Omental fat pad (tissue), 4 donors: Measurements from ENCODE around the gene PDGFD. TPM values are rescaled to one million over a fixed set of nuclear protein-coding genes. Genes with fewer than 3 reads are reported as not detected.

Source experiments
- ATAC-seq: fragments of 150-250 bp; one replicate; pipeline ENCODE4 v1.9.1; 2016; ENCODE audit warnings: mild to moderate bottlenecking, moderate library complexity; ENCODE audit not compliant: low FRiP score
- DNase-seq: peaks from one replicate; pipeline ENCODE4 v3.0.0-alpha.2; 2019; ENCODE audit warnings: low spot score
- total RNA-seq, 4 donors: library from RNA; depleted of rRNA; stranded (reverse); fragments of >200 nt; gene quantifications; one replicate each; pipeline ENCODE4 v1.1.0, GENCODE V29; 2016
- TF ChIP-seq, protein P1 (sequence below), 3 donors: fragments of 450-650 bp; IDR thresholded peaks; one replicate each; pipeline ENCODE4 v1.5.1; 2016 to 2017; ENCODE audit warnings: antibody characterized with exemption in 3 of 3, mild to moderate bottlenecking in 3 of 3, moderate library complexity in 2 of 3

Gene PDGFD
- total RNA-seq, 4 donors from 2014 or later: 11.3 to 63.1 (median 38.9) TPM

DNA sequence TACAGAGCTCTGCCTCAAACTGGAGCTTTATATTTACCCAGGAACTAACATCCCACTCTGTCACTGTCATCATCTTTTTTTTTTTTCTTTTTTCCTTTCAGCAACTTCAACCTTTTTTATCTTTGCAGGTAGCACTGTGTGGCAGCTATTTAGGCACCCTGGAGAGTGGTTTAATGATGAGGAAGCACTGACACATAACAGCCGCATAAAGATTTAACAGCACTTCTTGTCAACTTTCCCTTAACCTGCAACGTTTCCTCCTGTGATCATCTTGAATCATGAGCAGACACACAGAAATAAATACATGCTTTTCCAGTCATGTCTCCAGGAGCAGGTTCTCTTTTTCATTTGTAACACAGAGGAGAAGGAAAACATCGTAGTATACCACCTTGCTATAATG is 34.8 kb downstream of the PDGFD start:
- ATAC-seq (no peak), DNase-seq (no peak)
- TF ChIP-seq, protein P1, sequence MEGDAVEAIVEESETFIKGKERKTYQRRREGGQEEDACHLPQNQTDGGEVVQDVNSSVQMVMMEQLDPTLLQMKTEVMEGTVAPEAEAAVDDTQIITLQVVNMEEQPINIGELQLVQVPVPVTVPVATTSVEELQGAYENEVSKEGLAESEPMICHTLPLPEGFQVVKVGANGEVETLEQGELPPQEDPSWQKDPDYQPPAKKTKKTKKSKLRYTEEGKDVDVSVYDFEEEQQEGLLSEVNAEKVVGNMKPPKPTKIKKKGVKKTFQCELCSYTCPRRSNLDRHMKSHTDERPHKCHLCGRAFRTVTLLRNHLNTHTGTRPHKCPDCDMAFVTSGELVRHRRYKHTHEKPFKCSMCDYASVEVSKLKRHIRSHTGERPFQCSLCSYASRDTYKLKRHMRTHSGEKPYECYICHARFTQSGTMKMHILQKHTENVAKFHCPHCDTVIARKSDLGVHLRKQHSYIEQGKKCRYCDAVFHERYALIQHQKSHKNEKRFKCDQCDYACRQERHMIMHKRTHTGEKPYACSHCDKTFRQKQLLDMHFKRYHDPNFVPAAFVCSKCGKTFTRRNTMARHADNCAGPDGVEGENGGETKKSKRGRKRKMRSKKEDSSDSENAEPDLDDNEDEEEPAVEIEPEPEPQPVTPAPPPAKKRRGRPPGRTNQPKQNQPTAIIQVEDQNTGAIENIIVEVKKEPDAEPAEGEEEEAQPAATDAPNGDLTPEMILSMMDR (IDR thresholded peaks at IDR 0.05): no peak

DNA sequence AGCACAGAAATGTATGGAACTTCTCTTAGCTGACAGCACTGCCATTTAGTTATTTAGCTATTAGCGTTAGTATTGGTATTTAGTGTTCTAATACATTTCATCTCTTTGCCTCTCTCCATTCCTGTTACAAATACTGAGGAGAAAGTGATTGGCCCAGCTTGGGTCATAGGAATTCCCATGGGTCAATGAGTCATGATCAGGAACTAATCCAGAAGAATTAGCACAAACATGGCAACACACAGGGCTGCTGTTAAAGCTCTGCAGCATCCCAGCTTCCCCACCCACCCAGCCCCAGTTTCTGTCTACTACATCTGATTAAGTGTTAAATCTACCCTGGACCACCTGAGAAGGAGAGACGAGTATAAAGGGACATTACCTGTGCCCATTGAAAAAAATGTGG is 36.1 kb downstream of the PDGFD start:
- TF ChIP-seq, protein P1 (IDR thresholded peaks at IDR 0.05): no peak
- no peak for DNase-seq
- no peak for ATAC-seq

DNA sequence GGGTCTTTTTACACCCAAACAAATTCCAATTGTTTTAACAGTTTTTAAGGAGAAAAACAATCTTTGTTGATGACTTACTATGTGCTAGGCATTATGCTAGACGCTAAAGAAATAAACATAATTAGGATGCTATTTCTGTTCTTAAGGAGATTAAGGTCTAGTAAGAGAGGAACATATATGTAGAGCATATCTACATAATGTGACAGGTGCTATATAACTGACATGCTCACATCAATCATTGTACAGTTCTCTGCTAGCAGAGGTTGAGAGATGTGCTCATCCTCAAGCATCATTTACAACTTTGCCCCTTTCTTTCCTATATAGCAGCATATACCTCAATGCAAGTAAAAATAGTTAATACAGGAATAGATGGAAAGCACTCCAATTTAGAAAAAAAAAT is 37.5 kb downstream of the PDGFD start:
- ATAC-seq (no peak), DNase-seq (no peak)
- TF ChIP-seq, protein P1 (IDR thresholded peaks at IDR 0.05): no peak

DNA sequence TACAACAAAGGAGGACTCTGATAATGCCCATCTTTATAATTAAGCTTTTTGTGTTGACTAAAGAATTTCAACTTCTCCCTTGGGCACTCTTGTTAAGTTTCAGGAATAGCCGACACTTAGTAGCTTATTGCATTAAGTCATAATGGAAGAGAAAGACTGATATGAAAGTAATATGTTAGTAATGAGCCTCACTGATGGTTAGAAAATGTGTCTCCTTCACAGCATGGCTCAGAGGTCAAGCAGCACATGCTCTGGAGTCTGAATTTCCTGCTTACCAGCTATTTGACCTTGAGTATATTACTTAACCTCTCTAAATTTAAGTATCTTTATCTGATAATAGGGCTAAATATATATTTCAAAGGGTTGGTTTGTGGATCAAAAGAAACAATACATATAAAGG is 39.0 kb downstream of the PDGFD start:
- TF ChIP-seq, protein P1 (IDR thresholded peaks at IDR 0.05): no peak
- DNase-seq: no peak
- no peak for ATAC-seq

DNA sequence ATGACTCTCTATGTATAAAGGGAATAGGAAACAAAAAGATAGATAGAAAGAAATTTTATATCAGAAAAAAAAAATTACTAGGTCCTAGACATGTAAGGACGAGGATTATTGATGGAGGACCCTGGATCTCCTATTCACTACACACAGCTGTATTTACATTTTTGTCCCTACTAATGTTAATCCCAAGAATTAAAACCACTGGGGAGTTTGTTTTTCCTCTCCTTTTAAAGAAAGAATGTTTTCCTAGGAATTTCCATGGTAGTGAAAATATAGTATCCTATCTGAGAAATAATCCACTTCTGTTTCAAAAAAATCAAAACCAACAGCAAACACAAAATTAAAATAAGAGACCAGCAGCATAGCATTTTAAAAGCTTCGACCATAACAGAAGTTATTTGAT is 41.1 kb downstream of the PDGFD start:
- DNase-seq (no peak), ATAC-seq (no peak)
- TF ChIP-seq, protein P1 (IDR thresholded peaks at IDR 0.05): no peak

DNA sequence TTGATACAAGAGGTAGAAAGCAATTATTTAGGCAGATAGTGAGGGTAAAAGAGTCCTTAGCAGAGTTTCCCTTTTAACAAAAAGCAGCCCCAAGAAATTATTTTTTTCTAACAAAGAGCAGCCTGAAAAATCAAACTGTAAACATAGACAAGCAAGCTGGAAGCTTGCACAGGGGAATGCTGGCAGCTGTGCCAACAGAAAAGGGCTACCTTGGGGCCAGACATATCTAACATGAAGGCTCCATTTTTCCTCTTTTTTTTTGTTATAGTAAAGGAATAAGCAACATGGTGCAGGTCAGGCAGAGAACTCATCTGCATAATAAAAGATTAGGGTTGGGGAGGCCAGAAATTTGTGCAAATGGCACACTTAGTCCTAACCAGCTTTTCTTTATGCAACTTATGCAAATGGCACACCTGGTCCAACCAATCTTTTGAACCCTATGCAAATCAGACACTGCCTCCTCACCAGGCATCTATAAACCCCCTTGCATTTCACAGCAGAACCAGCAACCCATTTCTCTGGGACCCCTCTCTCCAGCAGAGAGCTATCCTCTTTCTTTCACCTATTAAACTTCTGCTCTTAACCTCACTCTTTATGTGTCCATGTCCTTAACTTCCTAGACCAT is 41.8 kb downstream of the PDGFD start:
- DNase-seq (no peak), ATAC-seq (no peak)
- TF ChIP-seq, protein P1 (IDR thresholded peaks at IDR 0.05): no peak

DNA sequence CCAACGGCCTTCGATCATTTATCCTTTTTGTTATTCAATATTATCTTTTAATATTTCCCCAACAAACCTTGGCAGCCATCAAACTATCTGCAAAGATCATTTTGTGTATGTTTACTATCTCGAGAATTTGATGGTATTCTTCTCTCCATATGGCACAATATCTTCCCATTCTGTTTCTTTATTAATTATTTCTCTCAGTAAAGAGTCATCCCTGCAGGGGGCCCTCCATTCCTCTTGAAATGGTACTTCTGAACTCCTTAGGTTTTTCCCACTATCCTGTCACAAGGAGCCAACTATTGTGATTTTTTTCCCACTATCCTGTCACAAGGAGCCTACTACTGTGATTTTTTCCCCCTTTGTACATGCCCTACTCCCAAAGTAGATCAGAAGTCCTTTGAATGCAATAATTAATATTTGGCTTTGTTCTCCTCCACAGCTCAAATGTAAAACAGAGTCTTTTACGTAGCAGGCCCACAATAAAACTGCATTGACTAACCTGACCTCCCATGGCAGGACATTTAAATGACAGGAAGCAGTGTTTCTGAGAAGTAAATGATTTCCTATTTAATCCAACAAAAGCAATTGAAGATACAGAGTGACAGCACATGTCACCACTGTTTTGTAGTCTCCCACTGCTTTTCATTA is 43.3 kb downstream of the PDGFD start:
- ATAC-seq (no peak), DNase-seq (no peak)
- TF ChIP-seq, protein P1 (IDR thresholded peaks at IDR 0.05): no peak
